HEK293 (cell line): ENCODE data around the gene GNG4.

Experiments
- CTCF ChIA-PET: fragments of 350-600 bp; formaldehyde crosslinking; extraction: SDS; loops from one replicate; lab custom pipeline; 2021; ENCODE audit warnings: antibody characterized with exemption; lab: Yijun Ruan, JAX
- POLR2A ChIA-PET: fragments of 300-600 bp; formaldehyde crosslinking; extraction: SDS; loops from one replicate; lab custom pipeline; 2020; ENCODE audit warnings: antibody characterized with exemption, inconsistent platforms; lab: Yijun Ruan, JAX
- H3K27ac ChIP-seq: fragments of 200-500 bp; sonication (Bioruptor generic); 2 replicates; pipeline ENCODE4 v1.5.1; 2014; ENCODE audit warnings: low read depth, low read length, control low read depth, inconsistent platforms; ENCODE audit errors: extremely low read depth
- H3K36me3 ChIP-seq, 2 experiments: fragments of 200-500 bp in 1 of 2; sonication (Bioruptor generic) in 1 of 2; 1 replicate in 1 of 2; 2 replicates in 1 of 2; pipeline ENCODE4 v1.5.1; 2014 to 2017; ENCODE audit warnings: inconsistent platforms in 2 of 2, low read length in 2 of 2; ENCODE audit not compliant: control insufficient read depth in 2 of 2, insufficient read depth in 1 of 2
- H3K4me1 ChIP-seq: fragments of 200-500 bp; sonication (Bioruptor generic); 2 replicates; pipeline ENCODE4 v1.5.1; 2014; ENCODE audit warnings: mild to moderate bottlenecking, low read length, inconsistent platforms; ENCODE audit not compliant: control insufficient read depth, insufficient read depth
- H3K4me3 ChIP-seq: 2 replicates; pipeline ENCODE4 v1.5.1; 2011; ENCODE audit warnings: low read depth, mild to moderate bottlenecking, control low read depth, low read length, moderate library complexity
- H3K9me3 ChIP-seq: fragments of 200-500 bp; sonication (Bioruptor generic); 2 replicates; pipeline ENCODE4 v1.5.1; 2014; ENCODE audit warnings: low read depth, low read length, inconsistent platforms; ENCODE audit not compliant: control insufficient read depth, insufficient read depth
- HOXC10 ChIP-seq: sonication (generic); formaldehyde crosslinking; IDR thresholded peaks from 2 replicates; pipeline ENCODE4 v1.8.1; 2023; ENCODE audit warnings: mild to moderate bottlenecking, missing genetic modification reagents
- KLF1 ChIP-seq: fragments of 450-650 bp; formaldehyde crosslinking; IDR thresholded peaks from 2 replicates; pipeline ENCODE4 v1.5.1; 2016; ENCODE audit warnings: missing biosample characterization, missing genetic modification characterization
- SALL2 ChIP-seq: fragments of 450-650 bp; formaldehyde crosslinking; IDR thresholded peaks from 2 replicates; pipeline ENCODE4 v1.5.0; 2017; ENCODE audit warnings: missing biosample characterization, mild to moderate bottlenecking, missing genetic modification characterization, borderline replicate concordance
- SCRT1 ChIP-seq: fragments of 450-650 bp; formaldehyde crosslinking; IDR thresholded peaks from 2 replicates; pipeline ENCODE4 v1.5.1; 2016; ENCODE audit warnings: missing biosample characterization, missing genetic modification characterization, borderline replicate concordance
- ZBTB1 ChIP-seq: fragments of 450-650 bp; formaldehyde crosslinking; IDR thresholded peaks from 2 replicates; pipeline ENCODE4 v1.5.1; 2016; ENCODE audit warnings: missing biosample characterization, missing genetic modification characterization
- ZNF146 ChIP-seq: fragments of 450-650 bp; formaldehyde crosslinking; IDR thresholded peaks from 2 replicates; pipeline ENCODE4 v1.5.1; 2016; ENCODE audit warnings: missing biosample characterization, missing genetic modification characterization
- ZNF155 ChIP-seq: fragments of 450-650 bp; formaldehyde crosslinking; IDR thresholded peaks from 2 replicates; pipeline ENCODE4 v1.5.1; 2016; ENCODE audit warnings: missing biosample characterization, missing genetic modification characterization
- ZNF157 ChIP-seq: fragments of 450-650 bp; formaldehyde crosslinking; IDR thresholded peaks from 2 replicates; pipeline ENCODE4 v1.5.1; 2016; ENCODE audit warnings: missing biosample characterization, missing genetic modification characterization
- ZNF211 ChIP-seq: fragments of 450-650 bp; formaldehyde crosslinking; IDR thresholded peaks from 2 replicates; pipeline ENCODE4 v1.5.1; 2016; ENCODE audit warnings: low read depth, missing biosample characterization, missing genetic modification characterization
- ZNF302 ChIP-seq: fragments of 450-650 bp; formaldehyde crosslinking; IDR thresholded peaks from 2 replicates; pipeline ENCODE4 v1.5.1; 2016; ENCODE audit warnings: missing biosample characterization, missing genetic modification characterization, low read depth
- ZNF394 ChIP-seq: fragments of 450-650 bp; formaldehyde crosslinking; IDR thresholded peaks from 2 replicates; pipeline ENCODE4 v1.5.1; 2016; ENCODE audit warnings: missing biosample characterization, missing genetic modification characterization, mild to moderate bottlenecking, moderate library complexity, borderline replicate concordance
- ZNF548 ChIP-seq: fragments of 450-650 bp; formaldehyde crosslinking; IDR thresholded peaks from 2 replicates; pipeline ENCODE4 v1.5.1; 2016; ENCODE audit warnings: missing biosample characterization, missing genetic modification characterization
- ZXDB ChIP-seq: fragments of 450-650 bp; formaldehyde crosslinking; IDR thresholded peaks from 2 replicates; pipeline ENCODE4 v1.5.1; 2016; ENCODE audit warnings: missing biosample characterization, missing genetic modification characterization
- TF ChIP-seq, protein P1 (sequence below): fragments of 450-650 bp; formaldehyde crosslinking; IDR thresholded peaks from 2 replicates; pipeline ENCODE4 v1.5.1; 2017; ENCODE audit warnings: missing biosample characterization, missing genetic modification characterization
- TF ChIP-seq, protein P2 (sequence below): fragments of 450-650 bp; formaldehyde crosslinking; IDR thresholded peaks from 2 replicates; pipeline ENCODE4 v1.5.1; 2016; ENCODE audit warnings: missing biosample characterization, missing genetic modification characterization
- TF ChIP-seq, protein P3 (sequence below): fragments of 450-650 bp; formaldehyde crosslinking; IDR thresholded peaks from 2 replicates; pipeline ENCODE4 v1.5.1; 2016; ENCODE audit warnings: missing biosample characterization, missing genetic modification characterization

The GNG4 gene

GRCh38 chr1:235583511-235584001, 66.0 kb downstream of the GNG4 start (continued):
- no peak for TF ChIP-seq ZNF548 (tag by site-specific recombination)

GRCh38 chr1:235582130-235582529, 67.5 kb downstream of the GNG4 start:
- Histone ChIP-seq H3K4me1 (no peaks in the 10 kb centered on the region), H3K9me3 (no peaks in the 10 kb centered on the region), H3K36me3 (peaks cover 4 to 5% of the 10 kb centered on the region in 2 experiments; a peak in 2 of 3 replicates), H3K27ac (no peak overlapping the region), H3K4me3 (no peak overlapping the region)
- CTCF ChIA-PET: interaction anchor here (0.5 to 1.2 kb wide), 3 partner anchors 15 to 937 kb away, joined by 3 to 4 read pairs (median 3); no protein-coding TSS in a partner anchor
- TF ChIP-seq SCRT1: peak; percentile 34; the same call in 1 of the 2 replicates
- peak; percentile 64; the same call in 1 of the 2 replicates for TF ChIP-seq ZNF394 (tag by site-specific recombination)
- no peak for TF ChIP-seq ZNF211
- no peak for TF ChIP-seq ZBTB1 (tag by site-specific recombination)
- no peak for TF ChIP-seq SALL2 (tag by site-specific recombination)
- POLR2A ChIA-PET: no interaction called here

DNA sequence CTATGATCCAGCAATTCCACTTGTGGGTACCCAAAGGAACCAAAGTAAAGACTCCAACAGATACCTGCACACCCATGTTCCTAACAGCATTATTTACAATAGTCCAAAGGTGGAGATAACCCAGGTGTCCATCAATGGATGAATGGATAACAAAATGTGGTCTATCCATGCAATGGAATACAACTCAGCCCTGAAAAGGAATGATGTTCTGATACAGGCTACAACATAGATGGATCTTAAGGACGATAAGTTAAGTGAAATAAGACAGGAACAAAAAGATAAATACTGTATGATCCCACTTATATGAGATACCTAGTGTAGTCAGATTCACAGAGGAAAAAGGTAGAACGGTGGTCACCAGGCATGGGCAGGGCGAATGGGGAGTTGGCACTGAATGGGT, 69.7 kb downstream of the GNG4 start:
- ChIA-PET CTCF (interaction anchor here (0.7 kb wide), 1 partner anchor 21 kb away, joined by 3 read pairs; no protein-coding TSS in a partner anchor), POLR2A (no interaction called here)
- no peak for TF ChIP-seq ZNF155
- TF ChIP-seq ZNF157 (tag by site-specific recombination): no peak
- TF ChIP-seq, protein P1, sequence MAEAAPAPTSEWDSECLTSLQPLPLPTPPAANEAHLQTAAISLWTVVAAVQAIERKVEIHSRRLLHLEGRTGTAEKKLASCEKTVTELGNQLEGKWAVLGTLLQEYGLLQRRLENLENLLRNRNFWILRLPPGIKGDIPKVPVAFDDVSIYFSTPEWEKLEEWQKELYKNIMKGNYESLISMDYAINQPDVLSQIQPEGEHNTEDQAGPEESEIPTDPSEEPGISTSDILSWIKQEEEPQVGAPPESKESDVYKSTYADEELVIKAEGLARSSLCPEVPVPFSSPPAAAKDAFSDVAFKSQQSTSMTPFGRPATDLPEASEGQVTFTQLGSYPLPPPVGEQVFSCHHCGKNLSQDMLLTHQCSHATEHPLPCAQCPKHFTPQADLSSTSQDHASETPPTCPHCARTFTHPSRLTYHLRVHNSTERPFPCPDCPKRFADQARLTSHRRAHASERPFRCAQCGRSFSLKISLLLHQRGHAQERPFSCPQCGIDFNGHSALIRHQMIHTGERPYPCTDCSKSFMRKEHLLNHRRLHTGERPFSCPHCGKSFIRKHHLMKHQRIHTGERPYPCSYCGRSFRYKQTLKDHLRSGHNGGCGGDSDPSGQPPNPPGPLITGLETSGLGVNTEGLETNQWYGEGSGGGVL: no peak
- no peak for TF ChIP-seq KLF1 (tag by site-specific recombination)
- no peak for TF ChIP-seq ZXDB (tag by site-specific recombination)
- TF ChIP-seq HOXC10 (CRISPR knock-in tag): no peak
- TF ChIP-seq ZNF302 (tag by site-specific recombination): no peak
- TF ChIP-seq, protein P2, sequence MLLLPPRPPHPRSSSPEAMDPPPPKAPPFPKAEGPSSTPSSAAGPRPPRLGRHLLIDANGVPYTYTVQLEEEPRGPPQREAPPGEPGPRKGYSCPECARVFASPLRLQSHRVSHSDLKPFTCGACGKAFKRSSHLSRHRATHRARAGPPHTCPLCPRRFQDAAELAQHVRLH: peak; percentile 82
- TF ChIP-seq, protein P3, sequence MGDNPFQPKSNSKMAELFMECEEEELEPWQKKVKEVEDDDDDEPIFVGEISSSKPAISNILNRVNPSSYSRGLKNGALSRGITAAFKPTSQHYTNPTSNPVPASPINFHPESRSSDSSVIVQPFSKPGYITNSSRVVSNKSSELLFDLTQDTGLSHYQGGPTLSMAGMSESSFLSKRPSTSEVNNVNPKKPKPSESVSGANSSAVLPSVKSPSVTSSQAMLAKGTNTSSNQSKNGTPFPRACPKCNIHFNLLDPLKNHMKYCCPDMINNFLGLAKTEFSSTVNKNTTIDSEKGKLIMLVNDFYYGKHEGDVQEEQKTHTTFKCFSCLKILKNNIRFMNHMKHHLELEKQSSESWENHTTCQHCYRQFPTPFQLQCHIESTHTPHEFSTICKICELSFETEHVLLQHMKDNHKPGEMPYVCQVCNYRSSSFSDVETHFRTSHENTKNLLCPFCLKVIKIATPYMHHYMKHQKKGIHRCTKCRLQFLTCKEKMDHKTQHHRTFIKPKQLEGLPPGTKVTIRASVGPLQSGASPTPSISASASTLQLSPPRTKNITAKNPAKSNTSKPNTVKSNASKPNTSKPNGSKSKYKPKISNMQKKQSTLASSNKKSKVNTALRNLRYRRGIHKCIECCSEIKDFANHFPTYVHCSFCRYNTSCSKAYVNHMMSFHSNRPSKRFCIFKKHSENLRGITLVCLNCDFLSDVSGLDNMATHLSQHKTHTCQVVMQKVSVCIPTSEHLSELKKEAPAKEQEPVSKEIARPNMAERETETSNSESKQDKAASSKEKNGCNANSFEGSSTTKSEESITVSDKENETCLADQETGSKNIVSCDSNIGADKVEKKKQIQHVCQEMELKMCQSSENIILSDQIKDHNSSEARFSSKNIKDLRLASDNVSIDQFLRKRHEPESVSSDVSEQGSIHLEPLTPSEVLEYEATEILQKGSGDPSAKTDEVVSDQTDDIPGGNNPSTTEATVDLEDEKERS (tag by site-specific recombination): peak; percentile 83
- peak; percentile 99 for TF ChIP-seq ZNF146 (tag by site-specific recombination)
- Histone ChIP-seq H3K27ac (no peak overlapping the region), H3K4me1 (no peaks in the 10 kb centered on the region), H3K9me3 (no peaks in the 10 kb centered on the region), H3K36me3 (peaks cover 4 to 5% of the 10 kb centered on the region in 2 experiments; a peak in 2 of 3 replicates), H3K4me3 (no peak overlapping the region)
